ENCODE data around the gene ZNF280C. TPM values are rescaled to one million over a fixed set of nuclear protein-coding genes. Genes with fewer than 3 reads are reported as not detected.
A peak's percentile ranks its signal among the peaks of the same experiment; 100 is the strongest.

ZNF280C gene
- total RNA-seq (1 to 10 TPM; 1.1 to 2.4 (median 1.7) TPM), polyA plus RNA-seq (1 to 10 TPM in 1 of 2 donors, under 1 TPM in 1; 0.39 to 1.2 TPM)
- long read RNA-seq, donor 1 = 0 reads
- long read RNA-seq, donor 2 = 0 reads
- long read RNA-seq, donor 3, full-length matches to known transcripts = 1 of 3 reads
- long read RNA-seq, donor 3, partial matches to known transcripts = 1 of 3 reads
- long read RNA-seq, donor 3, other reads (novel, unspliced or antisense) = 1 of 3 reads

GRCh38 chrX:130268449-130269170, at the start of gene ZNF280C:
Gene ZNF280C (minus strand): TSS chrX:130268899. CDS start chrX:130260449, 8,450 bp downstream.
- DNase-seq = peak; percentile 87 to 88
- H3K4me1 ChIP-seq = peaks cover 0 to 12% (median 6%) of the 10 kb centered on the region in 9 donors
- intact Hi-C loops (cut with DNase I) = no loop called here
- H3K27me3 ChIP-seq = no peaks in the 10 kb centered on the region
- H3K9me3 ChIP-seq = peaks cover 0 to 10% (median 0%) of the 10 kb centered on the region in 11 donors
- TF ChIP-seq CTCF (IDR thresholded peaks at IDR 0.05) = peak in 4 of 9 donors; percentile 28 to 45 (median 38)
- 2 to 3% methylated on average over 40 to 59 of the region's 59 CpGs for WGBS, 2 donors
- H3K36me3 ChIP-seq = no peaks in the 10 kb centered on the region
- peak within 1 kb of the TSS; percentile 37 to 75 (median 64) for H3K4me3 ChIP-seq
- ATAC-seq = peak; percentile 97 to 99 (median 98)
- H3K27ac ChIP-seq = peak within 1 kb of the TSS in 9 of 10 donors; percentile 45 to 85 (median 75)

GRCh38 chrX:130304587-130305368, 36.1 kb upstream of the ZNF280C start:
- DNase-seq (no peak), ATAC-seq (no peak)
- WGBS, 2 donors = 88 to 90% methylated on average over 5 of the region's 5 CpGs
- intact Hi-C loops (cut with DNase I) = no loop called here
- H3K27me3 ChIP-seq = peaks cover 0 to 2% (median 0%) of the 10 kb centered on the region in 7 donors
- no peaks in the 10 kb centered on the region for H3K9me3 ChIP-seq
- no peaks in the 10 kb centered on the region for H3K36me3 ChIP-seq
- no peak overlapping the region for H3K4me3 ChIP-seq
- TF ChIP-seq CTCF (IDR thresholded peaks at IDR 0.05) = no peak
- no peak overlapping the region for H3K27ac ChIP-seq
- H3K4me1 ChIP-seq = no peaks in the 10 kb centered on the region

- intact Hi-C loops (cut with DNase I) = no loop called here
- ATAC-seq (no peak), DNase-seq (no peak)
- H3K9me3 ChIP-seq = no peaks in the 10 kb centered on the region
- peaks cover 0 to 14% (median 0%) of the 10 kb centered on the region in 7 donors for H3K27me3 ChIP-seq
- H3K36me3 ChIP-seq = no peaks in the 10 kb centered on the region
- H3K4me3 ChIP-seq = no peak overlapping the region
- H3K27ac ChIP-seq = no peak overlapping the region
- H3K4me1 ChIP-seq = no peaks in the 10 kb centered on the region
- WGBS, 2 donors = 65 to 70% methylated on average over 1 of the region's 1 CpG
- no peak for TF ChIP-seq CTCF (IDR thresholded peaks at IDR 0.05)
These were observed 33.3 kb upstream of the ZNF280C start for GRCh38 chrX:130301977-130302376.

GRCh38 chrX:130301405-130301804, 32.7 kb upstream of the ZNF280C start:
- no peaks in the 10 kb centered on the region for H3K36me3 ChIP-seq
- H3K27me3 ChIP-seq = peaks cover 0 to 14% (median 0%) of the 10 kb centered on the region in 7 donors
- H3K27ac ChIP-seq = no peak overlapping the region
- no peaks in the 10 kb centered on the region for H3K4me1 ChIP-seq
- H3K4me3 ChIP-seq = no peak overlapping the region
- intact Hi-C loops (cut with DNase I) = no loop called here
- no peak for DNase-seq
- WGBS, 2 donors = 90 to 100% methylated on average over 1 of the region's 1 CpG
- no peak for TF ChIP-seq CTCF (IDR thresholded peaks at IDR 0.05)
- ATAC-seq = no peak
- no peaks in the 10 kb centered on the region for H3K9me3 ChIP-seq
